Trophoblast cell (in vitro differentiated cells and primary cell): Measurements from ENCODE around the gene USP53.

Experiments
- DNase-seq, 2 donors: peaks; one replicate each; pipeline ENCODE4 v3.0.0-alpha.2; 2016
- H2AFZ ChIP-seq: 2 replicates; pipeline ENCODE4 v1.6.1; 2013; ENCODE audit warnings: low read length, moderate library complexity, mild to moderate bottlenecking; ENCODE audit not compliant: insufficient read depth, poor library complexity
- H2AK5ac ChIP-seq: 2 replicates; pipeline ENCODE4 v1.6.1; 2013; ENCODE audit warnings: mild to moderate bottlenecking, low read length
- H2BK120ac ChIP-seq: 2 replicates; pipeline ENCODE4 v1.6.1; 2013; ENCODE audit warnings: low read length, mild to moderate bottlenecking, moderate library complexity; ENCODE audit not compliant: insufficient read depth, poor library complexity
- H2BK12ac ChIP-seq: 2 replicates; pipeline ENCODE4 v1.6.1; 2013; ENCODE audit warnings: mild to moderate bottlenecking, low read length, moderate library complexity
- H2BK5ac ChIP-seq: 2 replicates; pipeline ENCODE4 v1.6.1; 2013; ENCODE audit warnings: low read length, low read depth, moderate library complexity, mild to moderate bottlenecking; ENCODE audit not compliant: poor library complexity
- H3K14ac ChIP-seq: 2 replicates; pipeline ENCODE4 v1.6.1; 2013; ENCODE audit warnings: mild to moderate bottlenecking, low read length
- H3K18ac ChIP-seq: 2 replicates; pipeline ENCODE4 v1.6.1; 2013; ENCODE audit warnings: mild to moderate bottlenecking, low read length
- H3K23ac ChIP-seq: 2 replicates; pipeline ENCODE4 v1.6.1; 2013; ENCODE audit warnings: low read length
- H3K27ac ChIP-seq: 2 replicates; pipeline ENCODE4 v1.5.1; 2013; ENCODE audit warnings: low read depth, mild to moderate bottlenecking, inconsistent platforms, low read length, moderate library complexity
- H3K27me3 ChIP-seq: 2 replicates; pipeline ENCODE4 v1.6.1; 2013; ENCODE audit warnings: inconsistent platforms, mild to moderate bottlenecking, low read length, moderate library complexity; ENCODE audit not compliant: insufficient read depth
- H3K36me3 ChIP-seq, 2 experiments: 1 replicate in 1 of 2; 2 replicates in 1 of 2; pipeline ENCODE4 v1.6.1; 2013; ENCODE audit warnings: low read length in 2 of 2, mild to moderate bottlenecking in 2 of 2, moderate library complexity in 1 of 2; ENCODE audit not compliant: insufficient read depth in 2 of 2, control insufficient read depth in 1 of 2
- H3K4ac ChIP-seq: 2 replicates; pipeline ENCODE4 v1.6.1; 2013; ENCODE audit warnings: low read depth, mild to moderate bottlenecking, low read length, moderate library complexity
- H3K4me1 ChIP-seq, 2 experiments: 1 replicate in 1 of 2; 2 replicates in 1 of 2; pipeline ENCODE4 v1.6.1; 2013; ENCODE audit warnings: low read length in 2 of 2, mild to moderate bottlenecking in 2 of 2, moderate library complexity in 1 of 2; ENCODE audit not compliant: insufficient read depth in 2 of 2, control insufficient read depth in 1 of 2
- H3K4me2 ChIP-seq: 2 replicates; pipeline ENCODE4 v1.6.1; 2013; ENCODE audit warnings: inconsistent platforms, mild to moderate bottlenecking, low read length, moderate library complexity
- H3K4me3 ChIP-seq: 2 replicates; pipeline ENCODE4 v1.5.1; 2013; ENCODE audit warnings: mild to moderate bottlenecking, low read depth, low read length, inconsistent platforms
- H3K79me1 ChIP-seq: one replicate; pipeline ENCODE4 v1.6.1; 2013; ENCODE audit warnings: low read length
- H3K79me2 ChIP-seq: 2 replicates; pipeline ENCODE4 v1.6.1; 2013; ENCODE audit warnings: low read length, mild to moderate bottlenecking; ENCODE audit not compliant: control insufficient read depth, insufficient read depth, poor library complexity
- H3K9ac ChIP-seq: 2 replicates; pipeline ENCODE4 v1.6.1; 2013; ENCODE audit warnings: mild to moderate bottlenecking, low read length
- H3K9me3 ChIP-seq: 2 replicates; pipeline ENCODE4 v1.6.1; 2013; ENCODE audit warnings: low read depth, mild to moderate bottlenecking, control low read depth, inconsistent platforms, low read length; ENCODE audit not compliant: insufficient read depth
- H4K12ac ChIP-seq: 2 replicates; pipeline ENCODE4 v1.6.1; 2013; ENCODE audit warnings: low read depth, mild to moderate bottlenecking, low read length, moderate library complexity
- H4K8ac ChIP-seq: 2 replicates; pipeline ENCODE4 v1.6.1; 2013; ENCODE audit warnings: low read depth, mild to moderate bottlenecking, low read length, moderate library complexity
- H4K91ac ChIP-seq: one replicate; pipeline ENCODE4 v1.6.1; 2013; ENCODE audit warnings: low read depth, mild to moderate bottlenecking, low read length, moderate library complexity
- WGBS: extraction: QIAGEN DNeasy Blood & Tissue Kit; methylation state at CpG from one replicate; pipeline ENCODE4 v1.1.7; 2013; ENCODE audit warnings: missing lambda C conversion rate; ENCODE audit not compliant: insufficient read length, insufficient coverage; ENCODE audit errors: extremely low coverage; 5-methylcytosine and 5-hydroxymethylcytosine counted together

USP53 gene

DNA sequence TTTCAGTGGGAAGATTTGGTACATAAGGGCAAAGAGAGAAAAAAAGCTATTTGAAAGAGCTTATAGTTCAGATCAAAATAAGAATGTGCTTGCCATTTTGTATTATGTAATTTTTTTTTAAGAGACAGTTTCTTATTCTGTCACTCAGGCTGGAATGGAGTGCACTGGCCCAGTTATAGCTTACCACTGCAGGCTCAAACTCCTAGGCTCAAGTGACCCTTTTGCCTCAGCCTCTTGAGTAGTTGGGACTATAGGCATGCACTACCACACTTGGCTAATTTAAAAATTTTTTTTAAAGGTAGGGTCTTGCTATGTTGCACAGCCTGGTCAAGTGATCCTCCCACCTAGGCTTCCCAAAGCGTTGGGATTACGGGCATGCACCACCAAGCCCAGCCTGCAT is 22.2 kb upstream of the USP53 start:
- H2AK5ac ChIP-seq: no peak overlapping the region
- no peak overlapping the region for H2BK120ac ChIP-seq
- no peak overlapping the region for H3K18ac ChIP-seq
- no peak overlapping the region for H4K8ac ChIP-seq
- DNase-seq: no peak
- H3K9ac ChIP-seq: no peak overlapping the region
- no peak overlapping the region for H3K4ac ChIP-seq
- WGBS: no CpG with 5 or more reads among the region's 2 CpGs
- H3K27ac ChIP-seq: no peak overlapping the region
- no peak overlapping the region for H4K91ac ChIP-seq
- no peaks in the 10 kb centered on the region for H3K79me1 ChIP-seq
- H3K4me1 ChIP-seq: no peaks in the 10 kb centered on the region
- no peak overlapping the region for H2AFZ ChIP-seq
- no peaks in the 10 kb centered on the region for H3K36me3 ChIP-seq
- H3K4me2 ChIP-seq: no peak overlapping the region
- H3K9me3 ChIP-seq: no peaks in the 10 kb centered on the region
- H2BK12ac ChIP-seq: no peak overlapping the region
- H4K12ac ChIP-seq: no peak overlapping the region
- H2BK5ac ChIP-seq: no peak overlapping the region
- no peak overlapping the region for H3K14ac ChIP-seq
- no peaks in the 10 kb centered on the region for H3K27me3 ChIP-seq
- H3K23ac ChIP-seq: no peak overlapping the region
- no peaks in the 10 kb centered on the region for H3K79me2 ChIP-seq
- no peak overlapping the region for H3K4me3 ChIP-seq

DNA sequence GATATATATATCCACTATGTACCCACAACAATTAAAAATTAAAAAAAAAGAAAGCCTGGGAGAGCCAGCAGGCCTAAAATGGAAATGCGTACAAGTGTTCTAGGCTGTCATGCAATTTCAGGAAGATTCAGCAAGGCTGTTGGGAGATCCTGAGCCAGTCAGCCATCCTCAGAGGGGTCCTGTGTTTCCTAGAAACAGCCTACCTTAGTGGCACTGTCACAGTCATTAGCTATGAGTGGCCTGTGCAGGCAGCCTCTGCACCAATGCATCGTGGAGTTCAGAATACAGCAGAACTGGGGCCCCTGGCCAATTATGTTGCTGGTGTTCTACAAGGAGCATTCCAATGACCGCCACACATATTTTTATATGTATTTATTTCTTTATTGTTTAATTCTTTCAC is 21.0 kb upstream of the USP53 start:
- Histone ChIP-seq H2AFZ (no peak overlapping the region), H3K27me3 (no peaks in the 10 kb centered on the region), H3K27ac (no peak overlapping the region), H3K9ac (no peak overlapping the region), H3K4me2 (no peak overlapping the region), H2AK5ac (no peak overlapping the region), H3K79me2 (no peaks in the 10 kb centered on the region), H3K4ac (no peak overlapping the region), H3K79me1 (no peaks in the 10 kb centered on the region), H3K14ac (no peak overlapping the region), H4K12ac (no peak overlapping the region), H3K36me3 (no peaks in the 10 kb centered on the region), H3K23ac (no peak overlapping the region), H3K4me3 (no peak overlapping the region), H2BK5ac (no peak overlapping the region), H2BK120ac (no peak overlapping the region), H3K4me1 (no peaks in the 10 kb centered on the region), H4K8ac (no peak overlapping the region), H4K91ac (no peak overlapping the region), H3K9me3 (no peaks in the 10 kb centered on the region), H2BK12ac (no peak overlapping the region), H3K18ac (no peak overlapping the region)
- no peak for DNase-seq
- no CpG with 5 or more reads among the region's 3 CpGs for WGBS

DNA sequence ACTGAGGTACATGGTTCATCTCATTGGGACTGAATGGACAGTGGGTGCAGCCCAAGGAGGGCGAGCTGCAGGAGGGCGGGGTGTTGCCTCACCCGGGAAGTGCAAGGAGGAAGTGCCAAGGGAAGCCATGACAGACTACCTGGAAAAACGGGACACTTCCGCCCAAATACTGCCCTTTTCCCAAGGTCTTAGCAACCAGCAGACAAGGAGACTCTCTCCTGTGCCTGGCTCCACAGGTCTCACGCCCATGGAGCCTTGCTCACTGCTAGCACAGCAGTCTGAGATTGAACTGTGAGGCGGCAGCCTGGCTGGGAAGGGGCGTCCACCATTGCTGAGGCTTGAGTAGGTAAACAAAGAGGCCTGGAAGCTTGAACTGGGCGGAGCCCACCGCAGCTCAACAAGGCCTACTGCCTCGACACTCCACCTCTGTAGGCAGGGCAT is 14.7 kb upstream of the USP53 start:
- Histone ChIP-seq H3K27ac (no peak overlapping the region), H3K36me3 (no peaks in the 10 kb centered on the region), H3K79me1 (no peaks in the 10 kb centered on the region), H4K91ac (no peak overlapping the region), H3K9me3 (no peaks in the 10 kb centered on the region), H3K18ac (no peak overlapping the region), H4K12ac (no peak overlapping the region), H4K8ac (no peak overlapping the region), H3K4me3 (no peak overlapping the region), H3K4ac (no peak overlapping the region), H3K14ac (no peak overlapping the region), H3K27me3 (no peaks in the 10 kb centered on the region), H3K4me2 (no peak overlapping the region), H2BK120ac (no peak overlapping the region), H2BK5ac (no peak overlapping the region), H2BK12ac (no peak overlapping the region), H2AFZ (no peak overlapping the region), H3K4me1 (no peaks in the 10 kb centered on the region), H3K79me2 (no peaks in the 10 kb centered on the region), H2AK5ac (no peak overlapping the region), H3K23ac (no peak overlapping the region), H3K9ac (no peak overlapping the region)
- DNase-seq: no peak
- WGBS: no CpG with 5 or more reads among the region's 11 CpGs

DNA sequence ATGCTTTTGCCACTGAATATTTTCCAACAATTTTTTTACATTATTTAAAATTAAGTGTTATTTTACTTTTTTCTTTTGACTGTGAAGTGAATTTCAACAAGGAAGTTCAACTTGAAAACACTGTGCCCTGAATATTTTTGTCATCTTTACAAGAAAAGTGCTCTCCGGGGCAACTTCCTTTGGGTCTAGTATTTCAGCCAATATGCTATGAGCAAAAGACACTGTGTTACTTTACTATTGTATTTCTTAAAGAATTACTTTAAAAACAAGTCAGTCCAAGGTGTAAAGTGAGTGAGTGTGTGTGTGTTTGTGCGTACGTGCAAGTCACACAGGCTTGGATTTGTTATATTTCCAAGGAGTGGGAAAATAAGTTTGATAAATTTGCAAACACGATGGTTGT is 7.6 kb upstream of the USP53 start:
- no peak overlapping the region for H3K4me3 ChIP-seq
- H3K79me2 ChIP-seq: no peaks in the 10 kb centered on the region
- WGBS: no CpG with 5 or more reads among the region's 4 CpGs
- no peaks in the 10 kb centered on the region for H3K27me3 ChIP-seq
- H2BK5ac ChIP-seq: no peak overlapping the region
- no peak overlapping the region for H2AFZ ChIP-seq
- no peak overlapping the region for H3K4me2 ChIP-seq
- DNase-seq: no peak
- H4K8ac ChIP-seq: no peak overlapping the region
- no peaks in the 10 kb centered on the region for H3K4me1 ChIP-seq
- no peak overlapping the region for H4K12ac ChIP-seq
- H3K23ac ChIP-seq: no peak overlapping the region
- no peak overlapping the region for H4K91ac ChIP-seq
- no peak overlapping the region for H3K14ac ChIP-seq
- no peak overlapping the region for H2BK120ac ChIP-seq
- no peaks in the 10 kb centered on the region for H3K36me3 ChIP-seq
- H3K27ac ChIP-seq: no peak overlapping the region
- no peaks in the 10 kb centered on the region for H3K9me3 ChIP-seq
- H2AK5ac ChIP-seq: no peak overlapping the region
- H2BK12ac ChIP-seq: no peak overlapping the region
- no peaks in the 10 kb centered on the region for H3K79me1 ChIP-seq
- no peak overlapping the region for H3K4ac ChIP-seq
- no peak overlapping the region for H3K18ac ChIP-seq
- no peak overlapping the region for H3K9ac ChIP-seq

DNA sequence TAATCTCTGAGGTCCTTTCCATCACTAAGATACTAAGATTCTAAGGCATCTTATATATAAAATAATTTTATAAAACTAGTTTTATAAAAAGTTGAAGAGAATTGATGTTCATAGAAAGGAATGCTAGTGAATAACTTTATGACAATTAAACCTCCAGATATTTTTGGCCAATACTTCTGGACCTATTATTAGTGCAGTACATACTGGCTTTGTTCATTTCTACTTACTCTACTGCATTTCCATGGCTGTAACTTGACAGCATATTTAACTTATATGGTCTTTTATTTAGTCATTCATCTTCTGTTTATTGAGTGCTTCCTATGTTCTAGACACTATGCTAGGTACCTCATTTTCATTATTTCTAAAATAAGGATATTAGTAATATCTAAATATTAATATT is 6.8 kb upstream of the USP53 start:
- no peak overlapping the region for H2BK12ac ChIP-seq
- no peak for DNase-seq
- H3K36me3 ChIP-seq: no peaks in the 10 kb centered on the region
- H2AFZ ChIP-seq: no peak overlapping the region
- H3K79me1 ChIP-seq: no peaks in the 10 kb centered on the region
- no peak overlapping the region for H2BK120ac ChIP-seq
- no peak overlapping the region for H3K18ac ChIP-seq
- H3K23ac ChIP-seq: no peak overlapping the region
- no peak overlapping the region for H3K4me2 ChIP-seq
- no peak overlapping the region for H4K12ac ChIP-seq
- no peak overlapping the region for H3K4ac ChIP-seq
- H3K4me3 ChIP-seq: no peak overlapping the region
- no peak overlapping the region for H4K8ac ChIP-seq
- no peaks in the 10 kb centered on the region for H3K27me3 ChIP-seq
- H3K27ac ChIP-seq: no peak overlapping the region
- H3K4me1 ChIP-seq: no peaks in the 10 kb centered on the region
- no peak overlapping the region for H2AK5ac ChIP-seq
- H4K91ac ChIP-seq: no peak overlapping the region
- H3K9ac ChIP-seq: no peak overlapping the region
- H2BK5ac ChIP-seq: no peak overlapping the region
- no peaks in the 10 kb centered on the region for H3K9me3 ChIP-seq
- no peak overlapping the region for H3K14ac ChIP-seq
- H3K79me2 ChIP-seq: no peaks in the 10 kb centered on the region
